Mucosa of stomach (tissue), 1 donor: Measurements from ENCODE around the gene RFFL.
A peak's percentile ranks its signal among the peaks of the same experiment; 100 is the strongest.

Experiments
- H3K27me3 ChIP-seq: one replicate; pipeline ENCODE4 v1.7.0; 2013; ENCODE audit warnings: mild to moderate bottlenecking, low read length; ENCODE audit not compliant: control insufficient read depth, insufficient read depth
- H3K36me3 ChIP-seq: one replicate; pipeline ENCODE4 v1.7.0; 2013; ENCODE audit warnings: low read length; ENCODE audit not compliant: control insufficient read depth, insufficient read depth
- H3K4me1 ChIP-seq: one replicate; pipeline ENCODE4 v1.7.0; 2013; ENCODE audit warnings: mild to moderate bottlenecking, low read length; ENCODE audit not compliant: control insufficient read depth, insufficient read depth
- H3K4me3 ChIP-seq: one replicate; pipeline ENCODE4 v1.7.0; 2013; ENCODE audit warnings: low read length
- H3K9ac ChIP-seq: one replicate; pipeline ENCODE4 v1.7.0; 2013; ENCODE audit warnings: mild to moderate bottlenecking, low read length, moderate library complexity
- H3K9me3 ChIP-seq: one replicate; pipeline ENCODE4 v1.7.0; 2013; ENCODE audit warnings: mild to moderate bottlenecking, low read length, moderate library complexity; ENCODE audit not compliant: control insufficient read depth
- donor health status: Pancreatic carcinoma.

RFFL gene

DNA sequence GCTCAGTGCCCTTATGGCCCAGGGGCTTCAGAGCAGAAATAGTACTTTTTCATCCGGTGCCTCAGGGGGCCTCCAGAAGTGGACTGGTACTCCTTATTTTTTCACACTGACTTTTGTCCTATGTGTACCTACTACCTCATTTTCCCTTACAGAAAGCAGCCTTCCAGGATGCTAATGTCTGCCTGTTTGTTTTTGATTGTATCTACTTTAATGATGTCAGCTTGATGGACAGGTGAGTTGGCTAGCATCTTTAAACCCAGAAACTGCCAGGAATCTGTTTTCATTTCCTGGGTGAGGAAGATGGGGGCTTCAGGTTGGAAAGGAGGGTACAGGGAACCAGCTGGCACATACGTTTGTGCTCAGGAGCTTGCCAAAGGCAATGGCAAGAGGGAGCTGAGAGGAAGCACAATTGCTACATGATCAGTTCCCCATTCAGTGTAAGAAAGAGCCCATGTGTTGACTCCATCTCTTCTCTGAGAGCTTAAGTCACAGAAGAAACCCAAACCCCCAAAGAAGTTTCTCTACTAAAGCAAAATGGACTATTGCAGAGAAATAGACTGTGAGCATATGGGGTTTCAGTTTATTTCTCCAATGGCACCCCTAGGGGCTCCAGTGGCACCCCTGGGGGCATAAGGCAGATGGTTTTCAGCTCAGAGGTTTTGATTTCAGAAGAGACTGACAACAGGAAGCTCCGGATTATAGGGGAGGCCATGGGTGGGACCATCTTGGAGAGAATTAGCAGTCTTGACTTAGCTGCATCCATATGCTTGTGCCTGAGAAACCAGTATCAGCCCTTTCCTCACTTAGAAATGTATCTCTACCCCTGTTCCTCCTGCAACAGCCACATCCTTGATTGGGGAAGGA is 66.9 kb downstream of the RFFL start:
- H3K9me3 ChIP-seq, result no peaks in the 10 kb centered on the region
- H3K27me3 ChIP-seq, result no peaks in the 10 kb centered on the region
- no peak overlapping the region for H3K4me3 ChIP-seq
- H3K36me3 ChIP-seq, result peaks cover 6% of the 10 kb centered on the region
- H3K9ac ChIP-seq, result no peak overlapping the region
- peaks cover 24% of the 10 kb centered on the region for H3K4me1 ChIP-seq

DNA sequence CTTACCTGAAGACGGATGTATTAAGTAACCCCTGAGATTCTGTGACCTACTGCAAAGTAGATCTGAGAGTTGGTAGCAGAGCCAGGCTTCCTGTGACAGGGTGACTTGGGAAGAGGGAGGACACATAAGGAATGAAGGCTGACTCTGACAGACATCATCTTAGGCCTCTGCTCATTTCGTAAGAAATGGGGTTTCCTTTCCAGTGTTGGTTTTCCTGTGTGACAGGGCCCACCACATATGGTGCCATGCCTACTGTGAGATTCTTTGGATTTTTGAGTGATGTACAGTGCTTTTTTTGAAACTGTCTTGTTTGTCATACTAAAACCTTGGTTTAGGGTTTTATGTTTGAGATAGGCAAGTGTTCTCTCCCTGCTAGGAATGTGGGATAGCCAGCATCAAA is 70.5 kb downstream of the RFFL start:
- H3K4me3 ChIP-seq, result no peak overlapping the region
- H3K27me3 ChIP-seq, result no peaks in the 10 kb centered on the region
- no peak overlapping the region for H3K9ac ChIP-seq
- H3K36me3 ChIP-seq, result peaks cover 3% of the 10 kb centered on the region
- peaks cover 14% of the 10 kb centered on the region for H3K4me1 ChIP-seq
- no peaks in the 10 kb centered on the region for H3K9me3 ChIP-seq

DNA sequence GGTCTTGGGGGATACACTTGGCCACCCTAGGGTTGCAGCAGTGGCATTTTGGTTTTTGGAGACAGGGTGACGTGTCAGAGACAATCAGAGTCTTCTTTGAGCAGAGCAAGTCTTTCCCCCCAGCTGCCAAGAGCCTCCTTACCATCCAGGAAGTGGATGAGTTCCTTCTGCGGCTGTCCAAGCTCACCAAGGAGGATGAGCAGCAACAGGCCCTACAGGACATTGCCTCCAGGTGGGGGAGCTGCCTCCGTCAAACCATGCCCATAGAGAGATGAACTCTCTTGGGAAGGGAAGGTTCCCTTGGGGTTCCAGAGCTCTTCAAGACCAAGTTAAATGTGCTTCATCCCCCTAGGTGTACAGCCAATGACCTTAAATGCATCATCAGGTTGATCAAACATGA is 71.9 kb downstream of the RFFL start:
- H3K9ac ChIP-seq, result no peak overlapping the region
- H3K4me3 ChIP-seq, result no peak overlapping the region
- no peaks in the 10 kb centered on the region for H3K36me3 ChIP-seq
- no peaks in the 10 kb centered on the region for H3K4me1 ChIP-seq
- H3K27me3 ChIP-seq, result no peaks in the 10 kb centered on the region
- H3K9me3 ChIP-seq, result no peaks in the 10 kb centered on the region

DNA sequence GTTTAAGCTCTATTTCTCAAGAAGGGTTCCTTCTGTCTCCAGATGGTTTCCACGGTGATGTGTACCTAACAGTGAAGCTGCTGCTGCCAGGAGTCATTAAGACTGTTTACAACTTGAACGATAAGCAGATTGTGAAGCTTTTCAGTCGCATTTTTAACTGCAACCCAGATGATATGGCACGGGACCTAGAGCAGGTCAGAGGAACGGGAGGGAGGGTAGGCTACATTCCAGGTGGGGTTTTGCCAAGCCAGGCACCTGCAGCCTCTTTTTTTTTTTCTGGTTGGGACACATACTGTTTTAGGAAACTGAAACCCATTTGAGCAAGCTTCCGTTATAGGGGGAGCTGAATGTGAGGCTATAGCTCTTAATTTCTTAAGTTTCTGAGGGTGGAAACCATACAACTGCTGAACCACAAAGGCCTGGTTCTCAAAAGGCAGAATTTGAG is 72.6 kb downstream of the RFFL start:
- no peaks in the 10 kb centered on the region for H3K36me3 ChIP-seq
- no peaks in the 10 kb centered on the region for H3K4me1 ChIP-seq

DNA sequence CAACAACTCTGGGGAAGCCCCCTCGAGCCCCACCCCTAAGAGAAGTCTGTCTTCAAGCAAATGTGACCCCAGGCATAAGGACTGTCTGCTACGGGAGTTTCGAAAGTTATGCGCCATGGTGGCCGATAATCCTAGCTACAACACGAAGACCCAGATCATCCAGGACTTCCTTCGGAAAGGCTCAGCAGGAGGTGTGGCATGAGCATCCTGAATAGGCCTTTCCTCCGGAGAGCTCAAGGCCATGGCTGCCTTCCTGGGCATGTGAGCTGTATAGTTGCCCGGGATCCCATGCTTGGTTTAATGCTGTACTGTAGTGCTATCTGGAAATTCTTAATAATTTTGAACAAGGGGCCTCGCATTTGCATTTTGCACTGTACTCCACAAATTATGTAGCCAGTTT is 74.0 kb downstream of the RFFL start:
- H3K36me3 ChIP-seq, result no peaks in the 10 kb centered on the region
- no peak overlapping the region for H3K9ac ChIP-seq
- H3K4me1 ChIP-seq, result no peaks in the 10 kb centered on the region
- H3K27me3 ChIP-seq, result no peaks in the 10 kb centered on the region
- no peaks in the 10 kb centered on the region for H3K9me3 ChIP-seq
- H3K4me3 ChIP-seq, result no peak overlapping the region

More for the DNA sequence above, 72.6 kb downstream of the RFFL start:
- Histone ChIP-seq H3K9ac (no peak overlapping the region), H3K27me3 (no peaks in the 10 kb centered on the region), H3K4me3 (no peak overlapping the region), H3K9me3 (no peaks in the 10 kb centered on the region)

DNA sequence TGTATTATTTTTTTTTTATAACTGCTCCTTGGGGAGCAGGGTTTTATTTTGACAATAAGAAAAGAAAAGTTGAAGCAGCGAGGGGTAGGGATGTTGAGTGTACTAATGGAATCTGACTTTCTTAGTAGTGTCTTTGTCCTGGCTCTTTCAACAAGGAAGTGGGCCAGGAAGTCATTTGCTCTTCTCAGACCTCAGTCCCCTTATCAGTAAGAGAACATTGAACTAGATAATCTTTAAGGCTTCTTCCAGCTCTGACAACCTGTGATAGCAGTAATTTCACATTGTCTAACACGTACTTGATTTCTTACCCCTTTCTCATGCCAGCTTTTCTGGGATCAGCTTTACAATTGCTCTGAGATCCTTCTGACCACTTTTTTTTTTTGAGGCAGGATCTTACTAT is 74.9 kb downstream of the RFFL start:
- Histone ChIP-seq H3K9me3 (no peaks in the 10 kb centered on the region), H3K4me3 (no peak overlapping the region), H3K27me3 (no peaks in the 10 kb centered on the region), H3K4me1 (no peaks in the 10 kb centered on the region), H3K9ac (no peak overlapping the region), H3K36me3 (no peaks in the 10 kb centered on the region)

DNA sequence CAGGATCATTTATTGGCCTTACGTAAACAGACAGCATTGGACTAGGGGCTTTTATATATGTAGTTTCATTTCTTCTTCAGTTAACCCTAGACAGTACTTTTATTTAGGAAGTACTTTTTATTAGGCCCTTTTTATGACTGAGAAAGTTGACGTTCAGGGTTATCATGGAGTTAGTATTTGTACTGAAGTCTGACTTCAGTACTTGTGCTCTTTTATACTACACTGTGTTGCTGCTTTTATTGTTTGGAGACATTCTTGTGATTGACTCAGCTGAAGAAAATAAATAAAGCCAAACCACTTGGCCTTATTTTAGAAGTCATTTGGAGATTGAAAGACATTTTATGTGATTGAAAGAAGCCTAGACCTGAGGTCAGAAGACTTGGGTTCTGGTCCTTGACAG is 76.3 kb downstream of the RFFL start:
- H3K9ac ChIP-seq, result no peak overlapping the region
- no peaks in the 10 kb centered on the region for H3K36me3 ChIP-seq
- H3K4me3 ChIP-seq, result no peak overlapping the region
- H3K27me3 ChIP-seq, result no peaks in the 10 kb centered on the region
- no peaks in the 10 kb centered on the region for H3K9me3 ChIP-seq
- no peaks in the 10 kb centered on the region for H3K4me1 ChIP-seq

DNA sequence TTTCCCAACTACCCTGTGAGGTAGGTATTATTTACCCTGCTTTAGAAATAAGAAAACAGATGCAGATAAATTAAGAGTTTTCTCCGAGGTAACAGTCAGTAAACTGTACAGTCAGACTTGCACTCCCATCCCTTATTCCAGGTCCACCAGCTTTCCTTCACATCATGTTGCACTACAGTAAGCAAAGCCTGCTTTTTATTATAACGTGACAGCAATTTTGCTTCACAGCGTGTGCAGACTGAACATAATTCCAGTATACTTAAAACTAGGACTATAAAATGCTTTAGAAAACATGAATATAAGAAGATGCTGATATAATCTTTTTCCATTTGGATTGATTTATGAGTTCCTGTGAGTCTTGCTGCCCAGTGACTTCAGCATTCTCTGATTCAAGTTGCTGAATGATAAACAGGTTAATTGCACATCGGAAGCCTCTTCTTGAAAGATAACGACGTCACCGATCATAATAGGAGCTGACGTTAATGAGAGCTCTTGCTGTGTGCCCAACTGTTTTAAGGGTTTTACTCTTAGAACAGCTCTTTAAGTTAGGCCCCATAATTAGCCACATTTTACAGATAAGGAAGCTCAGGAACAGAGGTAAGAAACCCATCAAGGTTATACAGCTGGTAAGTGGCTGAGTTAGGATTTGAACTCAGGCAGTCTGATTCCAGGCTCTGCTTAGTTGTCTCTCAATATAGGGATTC is 81.8 kb downstream of the RFFL start:
- Histone ChIP-seq H3K4me3 (peak overlapping the region; percentile 79), H3K27me3 (no peaks in the 10 kb centered on the region), H3K36me3 (no peaks in the 10 kb centered on the region), H3K4me1 (peaks cover 11% of the 10 kb centered on the region), H3K9ac (peak overlapping the region; percentile 98), H3K9me3 (no peaks in the 10 kb centered on the region)

DNA sequence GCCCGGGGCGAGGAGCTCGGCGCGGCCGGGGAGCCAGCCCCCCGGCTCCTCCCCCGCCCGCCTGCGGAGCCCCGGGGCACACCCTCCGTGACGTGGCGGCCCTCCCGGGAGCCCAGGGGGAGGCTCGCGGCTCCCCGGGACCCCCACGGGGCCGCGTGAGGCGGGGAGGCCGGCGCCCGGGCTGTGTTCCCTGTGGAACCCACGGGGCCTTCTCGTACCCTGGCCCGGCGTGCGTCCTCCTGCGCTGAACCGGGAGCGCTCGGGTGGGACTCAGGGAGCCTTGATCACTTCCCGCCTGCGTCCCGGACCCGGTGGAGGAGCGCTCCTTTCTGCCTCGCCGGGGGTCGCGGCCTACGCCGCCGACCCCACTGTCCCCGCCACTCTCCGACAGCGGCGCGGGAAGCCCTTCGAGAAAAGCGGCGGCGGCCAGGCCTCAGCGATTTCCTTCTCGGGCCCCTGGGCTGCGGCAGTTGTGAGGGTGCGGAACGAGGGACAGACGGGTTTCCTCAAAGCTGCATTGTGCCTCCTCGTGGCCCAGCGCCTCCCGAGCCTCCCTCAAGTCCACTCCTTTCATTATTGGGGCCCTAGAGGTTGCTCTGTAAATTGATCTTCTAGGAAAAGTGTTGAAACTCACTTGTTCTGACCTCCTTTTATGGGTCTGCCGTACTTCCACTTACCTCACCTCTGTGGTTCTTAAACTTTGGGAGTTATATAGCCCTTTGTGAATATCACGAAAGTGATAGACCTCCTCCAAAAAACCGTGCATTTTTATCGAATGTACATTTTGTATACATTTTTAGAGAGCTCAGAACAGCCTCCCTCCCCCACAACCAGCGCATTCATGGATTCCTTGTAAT is 82.6 kb downstream of the RFFL start:
- Histone ChIP-seq H3K9me3 (no peaks in the 10 kb centered on the region), H3K27me3 (no peaks in the 10 kb centered on the region), H3K9ac (peak overlapping the region; percentile 98), H3K4me3 (peak overlapping the region; percentile 79), H3K4me1 (peaks cover 11% of the 10 kb centered on the region), H3K36me3 (no peaks in the 10 kb centered on the region)

DNA sequence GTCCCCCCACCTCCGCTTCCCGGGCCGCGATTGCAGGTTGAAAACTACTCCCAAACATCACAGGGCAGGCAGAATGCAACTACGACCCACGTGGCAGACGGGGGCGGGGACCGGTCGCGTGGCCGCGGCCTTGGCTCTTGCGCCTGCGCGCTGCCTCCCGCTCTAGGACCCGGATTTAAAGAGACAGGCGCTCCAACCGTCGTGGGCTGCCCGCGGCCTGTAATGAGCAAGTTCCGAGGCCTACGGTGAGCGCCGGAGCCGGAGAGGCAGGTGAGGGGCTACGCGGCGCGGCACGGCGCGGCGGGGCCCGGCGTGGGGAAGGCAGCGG is 83.2 kb downstream of the RFFL start, which contains the start of gene LIG3:
LIG3 (plus strand) TSS at position 160 of the 328 bp plus-strand sequence. CDS start 2,494 bp downstream, outside the sequence.
- H3K27me3 ChIP-seq, result no peaks in the 10 kb centered on the region
- no peaks in the 10 kb centered on the region for H3K9me3 ChIP-seq
- no peaks in the 10 kb centered on the region for H3K36me3 ChIP-seq
- peaks cover 11% of the 10 kb centered on the region for H3K4me1 ChIP-seq
- H3K9ac ChIP-seq, result peak within 1 kb of the TSS; percentile 98
- H3K4me3 ChIP-seq, result peak within 1 kb of the TSS; percentile 79

DNA sequence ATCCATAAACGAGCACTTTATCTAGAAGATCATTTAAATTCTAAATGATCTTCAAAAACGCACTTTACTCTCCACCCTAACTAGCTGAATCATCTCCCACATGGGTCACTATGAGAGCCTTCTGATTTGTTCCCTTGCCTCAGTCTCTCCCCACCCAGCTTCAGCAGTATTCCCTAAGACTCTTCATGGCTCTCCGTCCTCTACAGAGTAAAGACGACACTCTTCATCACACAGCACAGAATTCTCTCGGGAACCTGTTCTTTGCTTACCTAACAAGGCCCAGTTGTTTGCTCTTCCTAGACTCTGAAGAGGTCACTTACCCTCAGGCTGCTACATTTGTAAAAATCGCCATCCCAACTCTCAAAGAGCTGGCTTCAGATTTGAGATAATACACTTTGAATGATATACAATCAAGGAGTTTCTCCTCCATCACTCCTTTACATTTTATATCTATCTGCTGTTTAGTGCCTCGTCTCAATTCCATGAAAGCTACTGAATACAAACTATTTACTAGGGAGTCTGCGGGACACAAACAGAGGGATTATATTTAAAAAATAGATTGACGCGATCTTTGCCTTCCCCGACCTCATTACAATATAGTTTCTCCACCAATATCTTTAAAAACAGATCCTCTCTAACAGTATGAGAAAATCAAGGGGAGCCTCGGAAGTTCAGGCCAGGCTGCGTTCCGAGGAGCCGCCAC is 83.7 kb downstream of the RFFL start:
- Histone ChIP-seq H3K4me1 (peaks cover 11% of the 10 kb centered on the region), H3K36me3 (no peaks in the 10 kb centered on the region), H3K27me3 (no peaks in the 10 kb centered on the region), H3K4me3 (no peak overlapping the region), H3K9me3 (no peaks in the 10 kb centered on the region), H3K9ac (peak overlapping the region; percentile 98)
